H9 (cell line): Measurements from ENCODE around the gene BARHL2. TPM values are rescaled to one million over a fixed set of nuclear protein-coding genes. Genes with fewer than 3 reads are reported as not detected.

Experiments used
- DNase-seq: peaks from one replicate; pipeline ENCODE4 v3.0.0-alpha.2; 2017
- H2AFZ ChIP-seq: one replicate; pipeline ENCODE4 v1.6.1; 2013; ENCODE audit warnings: mild to moderate bottlenecking, low read length, control low read depth, moderate library complexity
- H2AK5ac ChIP-seq: 2 replicates; pipeline ENCODE4 v1.6.1; 2013; ENCODE audit warnings: low read length, control low read depth, mixed read lengths; ENCODE audit not compliant: insufficient read length
- H2BK120ac ChIP-seq: one replicate; pipeline ENCODE4 v1.6.1; 2013; ENCODE audit warnings: low read depth, mild to moderate bottlenecking, low read length, control low read depth, inconsistent platforms; ENCODE audit not compliant: poor library complexity, severe bottlenecking
- H2BK12ac ChIP-seq: 2 replicates; pipeline ENCODE4 v1.6.1; 2013; ENCODE audit warnings: low read length, control low read depth, mixed read lengths, low read depth; ENCODE audit not compliant: insufficient read length
- H2BK15ac ChIP-seq: 2 replicates; pipeline ENCODE4 v1.6.1; 2013; ENCODE audit warnings: low read depth, low read length, control low read depth
- H2BK20ac ChIP-seq: one replicate; pipeline ENCODE4 v1.6.1; 2013; ENCODE audit warnings: low read depth, mild to moderate bottlenecking, low read length, control low read depth, inconsistent platforms; ENCODE audit not compliant: poor library complexity, severe bottlenecking
- H2BK5ac ChIP-seq: 2 replicates; pipeline ENCODE4 v1.6.1; 2013; ENCODE audit warnings: low read length, control low read depth, mixed read lengths; ENCODE audit not compliant: insufficient read length
- H3K14ac ChIP-seq: 2 replicates; pipeline ENCODE4 v1.6.1; 2013; ENCODE audit warnings: low read length, control low read depth; ENCODE audit not compliant: insufficient read depth
- H3K18ac ChIP-seq: 2 replicates; pipeline ENCODE4 v1.6.1; 2013; ENCODE audit warnings: low read depth, mild to moderate bottlenecking, mixed read lengths, low read length, control low read depth; ENCODE audit not compliant: insufficient read length
- H3K23ac ChIP-seq: 2 replicates; pipeline ENCODE4 v1.6.1; 2013; ENCODE audit warnings: low read length, control low read depth, mixed read lengths, low read depth; ENCODE audit not compliant: insufficient read length
- H3K23me2 ChIP-seq: 2 replicates; pipeline ENCODE4 v1.6.1; 2013; ENCODE audit warnings: low read depth, mild to moderate bottlenecking, mixed read lengths, low read length, control low read depth; ENCODE audit not compliant: insufficient read length, poor library complexity, severe bottlenecking
- H3K27ac ChIP-seq: 2 replicates; pipeline ENCODE4 v1.5.1; 2013; ENCODE audit warnings: low read length, control low read depth, mixed read lengths, low read depth; ENCODE audit not compliant: insufficient read length
- H3K27me3 ChIP-seq: 2 replicates; pipeline ENCODE4 v1.6.1; 2013; ENCODE audit warnings: low read length, control low read depth, inconsistent platforms; ENCODE audit not compliant: insufficient read depth
- H3K4ac ChIP-seq: 2 replicates; pipeline ENCODE4 v1.6.1; 2013; ENCODE audit warnings: low read depth, mild to moderate bottlenecking, control low read depth, inconsistent platforms, low read length, moderate library complexity
- H3K4me1 ChIP-seq: 2 replicates; pipeline ENCODE4 v1.6.1; 2013; ENCODE audit warnings: low read length, control low read depth, inconsistent platforms; ENCODE audit not compliant: insufficient read depth
- H3K4me2 ChIP-seq: 2 replicates; pipeline ENCODE4 v1.6.1; 2013; ENCODE audit warnings: low read length, control low read depth, mixed read lengths; ENCODE audit not compliant: insufficient read length, insufficient read depth
- H3K56ac ChIP-seq: 2 replicates; pipeline ENCODE4 v1.6.1; 2013; ENCODE audit warnings: low read depth, mild to moderate bottlenecking, mixed read lengths, low read length, control low read depth; ENCODE audit not compliant: insufficient read length
- H3K79me1 ChIP-seq: 2 replicates; pipeline ENCODE4 v1.6.1; 2013; ENCODE audit warnings: low read depth, mild to moderate bottlenecking, moderate library complexity, low read length, control low read depth, inconsistent platforms; ENCODE audit not compliant: insufficient read depth, poor library complexity, severe bottlenecking
- H3K79me2 ChIP-seq: 2 replicates; pipeline ENCODE4 v1.6.1; 2013; ENCODE audit warnings: low read length, control low read depth, inconsistent platforms; ENCODE audit not compliant: insufficient read depth
- H3K9ac ChIP-seq: 2 replicates; pipeline ENCODE4 v1.6.1; 2013; ENCODE audit warnings: low read length, control low read depth, mixed read lengths; ENCODE audit not compliant: insufficient read length; ENCODE audit errors: extremely low read depth
- H3K9me3 ChIP-seq: one replicate; pipeline ENCODE4 v1.6.1; 2013; ENCODE audit warnings: low read depth, low read length, inconsistent platforms; ENCODE audit not compliant: control insufficient read depth
- H3T11ph ChIP-seq: one replicate; pipeline ENCODE4 v1.6.1; 2013; ENCODE audit warnings: mild to moderate bottlenecking, low read length, control low read depth, inconsistent platforms
- H4K20me1 ChIP-seq: one replicate; pipeline ENCODE4 v1.6.1; 2013; ENCODE audit not compliant: control insufficient read depth, insufficient read length, insufficient read depth
- H4K5ac ChIP-seq: 2 replicates; pipeline ENCODE4 v1.6.1; 2013; ENCODE audit warnings: low read depth, mild to moderate bottlenecking, mixed read lengths, low read length, control low read depth; ENCODE audit not compliant: insufficient read length
- H4K8ac ChIP-seq: replicated peaks from 2 replicates; pipeline ENCODE4 v1.6.1; 2013; ENCODE audit warnings: low read length, control low read depth, mixed read lengths, low read depth; ENCODE audit not compliant: insufficient read length
- H4K91ac ChIP-seq: 2 replicates; pipeline ENCODE4 v1.6.1; 2013; ENCODE audit warnings: low read depth, mild to moderate bottlenecking, moderate library complexity, mixed read lengths, low read length, control low read depth; ENCODE audit not compliant: insufficient read length
- H3K27ac Mint-ChIP-seq, 3 experiments: 2 replicates in 2 of 3; 3 replicates in 1 of 3; pipeline ENCODE4 v1.8.0; 2020 to 2021; ENCODE audit warnings: mixed read lengths in 3 of 3, mild to moderate bottlenecking in 1 of 3, moderate library complexity in 1 of 3
- H3K27me3 Mint-ChIP-seq: 2 replicates; pipeline ENCODE4 v1.8.0; 2021; ENCODE audit warnings: low read depth, mild to moderate bottlenecking, moderate library complexity, mixed read lengths
- H3K36me3 Mint-ChIP-seq, 3 experiments: 2 replicates in 2 of 3; 3 replicates in 1 of 3; pipeline ENCODE4 v1.8.0; 2020 to 2021; ENCODE audit warnings: low read depth in 3 of 3, mixed read lengths in 3 of 3; ENCODE audit not compliant: insufficient read depth in 1 of 3
- H3K4me1 Mint-ChIP-seq, 2 experiments: 2 replicates each; pipeline ENCODE4 v1.8.0; 2020; ENCODE audit warnings: mixed read lengths in 2 of 2
- H3K4me3 Mint-ChIP-seq, 2 experiments: 2 replicates in 1 of 2; 3 replicates in 1 of 2; pipeline ENCODE4 v1.8.0; 2020 to 2021; ENCODE audit warnings: mild to moderate bottlenecking in 2 of 2, mixed read lengths in 2 of 2, moderate library complexity in 1 of 2
- H3K9me3 Mint-ChIP-seq, 2 experiments: 2 replicates in 1 of 2; 3 replicates in 1 of 2; pipeline ENCODE4 v1.8.0; 2020; ENCODE audit warnings: mild to moderate bottlenecking in 2 of 2, mixed read lengths in 2 of 2, moderate library complexity in 1 of 2
- WGBS: extraction: QIAGEN DNeasy Blood & Tissue Kit; methylation state at CpG from one replicate; pipeline ENCODE4 v1.1.7; 2013; ENCODE audit warnings: missing lambda C conversion rate, low lambda C conversion rate, mixed read lengths; ENCODE audit not compliant: insufficient read length; ENCODE audit errors: extremely low coverage; 5-methylcytosine and 5-hydroxymethylcytosine counted together
- total RNA-seq: library from RNA; stranded (reverse); gene quantifications from 2 replicates; pipeline ENCODE4 v1.2.1, GENCODE V29; 2021
- TF ChIP-seq, protein P1 (sequence below): fragments of 200-600 bp; sonication (generic); conservative IDR thresholded peaks from 3 replicates; pipeline ENCODE4 v1.8.0; 2021; ENCODE audit warnings: antibody characterized with exemption, mild to moderate bottlenecking

The BARHL2 gene
- total RNA-seq, 1 experiment from 2014 or later = not detected

DNA sequence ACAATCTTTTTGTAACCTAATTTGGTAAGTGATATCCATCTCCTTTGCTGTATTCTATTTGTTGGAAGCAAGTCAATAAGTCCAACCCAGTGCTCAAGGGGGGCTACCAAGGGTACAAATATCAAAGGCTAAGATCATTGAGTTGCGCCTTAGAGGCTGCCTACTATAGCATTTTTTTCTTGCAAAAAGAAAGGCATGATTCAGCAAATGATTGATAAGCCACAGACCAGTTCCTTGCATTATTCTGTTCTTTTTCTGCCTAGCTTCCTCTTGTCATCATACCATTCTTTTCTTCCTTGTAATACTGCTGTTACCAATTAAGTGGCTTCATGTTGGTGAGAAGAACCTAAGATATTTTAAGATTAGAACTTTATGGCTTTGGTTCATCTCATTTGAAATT lies 29.8 kb upstream of the BARHL2 start:
- Mint-ChIP-seq H3K36me3 (no peaks in the 10 kb centered on the region), H3K4me1 (peaks cover 0 to 6% of the 10 kb centered on the region in 2 experiments; a peak in 3 of 4 replicates), H3K4me3 (no peak overlapping the region), H3K27ac (no peak overlapping the region), H3K27me3 (no peaks in the 10 kb centered on the region; the same call in 1 of the 2 replicates), H3K9me3 (no peaks in the 10 kb centered on the region)
- H3K27me3 ChIP-seq = no peaks in the 10 kb centered on the region
- no peak overlapping the region for H3K4ac ChIP-seq
- no peak overlapping the region for H3K4me2 ChIP-seq
- no peak overlapping the region for H3K14ac ChIP-seq
- no peak overlapping the region for H3K9ac ChIP-seq
- H3K79me2 ChIP-seq = no peaks in the 10 kb centered on the region
- H4K20me1 ChIP-seq = no peaks in the 10 kb centered on the region
- no peak overlapping the region for H2BK20ac ChIP-seq
- H3K23ac ChIP-seq = no peak overlapping the region
- TF ChIP-seq, protein P1, sequence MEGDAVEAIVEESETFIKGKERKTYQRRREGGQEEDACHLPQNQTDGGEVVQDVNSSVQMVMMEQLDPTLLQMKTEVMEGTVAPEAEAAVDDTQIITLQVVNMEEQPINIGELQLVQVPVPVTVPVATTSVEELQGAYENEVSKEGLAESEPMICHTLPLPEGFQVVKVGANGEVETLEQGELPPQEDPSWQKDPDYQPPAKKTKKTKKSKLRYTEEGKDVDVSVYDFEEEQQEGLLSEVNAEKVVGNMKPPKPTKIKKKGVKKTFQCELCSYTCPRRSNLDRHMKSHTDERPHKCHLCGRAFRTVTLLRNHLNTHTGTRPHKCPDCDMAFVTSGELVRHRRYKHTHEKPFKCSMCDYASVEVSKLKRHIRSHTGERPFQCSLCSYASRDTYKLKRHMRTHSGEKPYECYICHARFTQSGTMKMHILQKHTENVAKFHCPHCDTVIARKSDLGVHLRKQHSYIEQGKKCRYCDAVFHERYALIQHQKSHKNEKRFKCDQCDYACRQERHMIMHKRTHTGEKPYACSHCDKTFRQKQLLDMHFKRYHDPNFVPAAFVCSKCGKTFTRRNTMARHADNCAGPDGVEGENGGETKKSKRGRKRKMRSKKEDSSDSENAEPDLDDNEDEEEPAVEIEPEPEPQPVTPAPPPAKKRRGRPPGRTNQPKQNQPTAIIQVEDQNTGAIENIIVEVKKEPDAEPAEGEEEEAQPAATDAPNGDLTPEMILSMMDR = no peak
- no peaks in the 10 kb centered on the region for H3K23me2 ChIP-seq
- H2BK15ac ChIP-seq = no peak overlapping the region
- H2BK120ac ChIP-seq = no peak overlapping the region
- H4K5ac ChIP-seq = no peak overlapping the region
- no peak overlapping the region for H2AK5ac ChIP-seq
- no peaks in the 10 kb centered on the region for H3K79me1 ChIP-seq
- no peak overlapping the region for H3K18ac ChIP-seq
- H3K27ac ChIP-seq = no peak overlapping the region
- no peak overlapping the region for H2BK12ac ChIP-seq
- no CpG with 5 or more reads among the region's 1 CpG for WGBS
- no peak overlapping the region for H3K56ac ChIP-seq
- no peak overlapping the region for H2AFZ ChIP-seq
- H3K9me3 ChIP-seq = no peaks in the 10 kb centered on the region
- no peak overlapping the region for H3T11ph ChIP-seq
- H3K4me1 ChIP-seq = no peaks in the 10 kb centered on the region
- no peak overlapping the region for H4K8ac ChIP-seq
- H2BK5ac ChIP-seq = no peak overlapping the region
- DNase-seq = no peak
- no peak overlapping the region for H4K91ac ChIP-seq
